ENCODE data around the gene TEX36. TPM values are rescaled to one million over a fixed set of nuclear protein-coding genes. Genes with fewer than 3 reads are reported as not detected.

The TEX36 gene
- polyA plus RNA-seq, 1 of the 3 experiments (the other 2 are of a cell fraction): not detected

- Histone ChIP-seq H3K4me1 (ENCODE audit: control insufficient read depth in 1 of 2, insufficient read depth in 2 of 2, low read depth in 1 of 2, low read length in 1 of 2) (peaks cover 5 to 7% of the 10 kb centered on the region in 2 experiments; a peak in 2 of 4 replicates), H3K4me2 (no peak overlapping the region), H3K9me2 (no peaks in the 10 kb centered on the region), H3K27ac (ENCODE audit: low read depth in 2 of 2, low read length in 1 of 2) (no peak overlapping the region), H3K27me3 (ENCODE audit: insufficient read depth) (no peaks in the 10 kb centered on the region), H4K20me1 (ENCODE audit: insufficient read depth) (no peaks in the 10 kb centered on the region), H3K4me3 (ENCODE audit: low read depth in 2 of 2, low read length in 1 of 2) (no peak overlapping the region), H3F3A (replicated peaks; ENCODE audit: insufficient read depth) (no peaks in the 10 kb centered on the region), H3K79me2 (ENCODE audit: insufficient read depth) (no peaks in the 10 kb centered on the region), H2AFZ (ENCODE audit: low read depth) (no peak overlapping the region), H3K9me3 (no peaks in the 10 kb centered on the region), H3K36me3 (replicated peaks in 1 of 2; ENCODE audit: control insufficient read depth in 1 of 2, insufficient read depth in 2 of 2, low read length in 1 of 2) (no peaks in the 10 kb centered on the region), H3K9ac (no peak overlapping the region)
- POLR2A ChIA-PET: no interaction called here
- TF ChIP-seq GABPA (IDR thresholded peaks at IDR 0.05; ENCODE audit: low read depth): no peak
- no peak for TF ChIP-seq MEF2A (IDR thresholded peaks at IDR 0.05; ENCODE audit: borderline replicate concordance, low read depth)
- TF ChIP-seq SIN3A (IDR thresholded peaks at IDR 0.05; ENCODE audit: borderline replicate concordance, low read depth, low read length): no peak
- no peak for TF ChIP-seq IRF3 (IDR thresholded peaks at IDR 0.05; ENCODE audit: low read depth, low read length)
- no peak for TF ChIP-seq MAX (IDR thresholded peaks at IDR 0.05; ENCODE audit: low read depth)
- no peak for TF ChIP-seq FOXM1 (IDR thresholded peaks at IDR 0.05; ENCODE audit: low read depth)
- TF ChIP-seq PBX3 (IDR thresholded peaks at IDR 0.05): no peak
- TF ChIP-seq ZBTB33 (IDR thresholded peaks at IDR 0.05; ENCODE audit: borderline replicate concordance, low read depth): no peak
- no peak for TF ChIP-seq GATA2 (CRISPR knock-in tag; IDR thresholded peaks at IDR 0.05)
- TF ChIP-seq MXI1 (IDR thresholded peaks at IDR 0.05; ENCODE audit: low read depth, low read length): no peak
- TF ChIP-seq RFX5 (IDR thresholded peaks at IDR 0.05; ENCODE audit: low read length): no peak
- no peak for TF ChIP-seq JUND (IDR thresholded peaks at IDR 0.05)
- no peak for TF ChIP-seq SMC3 (IDR thresholded peaks at IDR 0.05; ENCODE audit: low read depth, low read length)
- no peak for TF ChIP-seq RCOR1 (IDR thresholded peaks at IDR 0.05; ENCODE audit: low read length)
- no peak for TF ChIP-seq TCF12 (IDR thresholded peaks at IDR 0.05)
- no peak for TF ChIP-seq USF1 (IDR thresholded peaks at IDR 0.05; ENCODE audit: borderline replicate concordance, low read depth)
- TF ChIP-seq EP300 (IDR thresholded peaks at IDR 0.05; ENCODE audit: borderline replicate concordance in 1 of 2, low read depth in 1 of 2, low read length in 1 of 2): no peak
- TF ChIP-seq FOXJ3 (CRISPR knock-in tag; IDR thresholded peaks at IDR 0.05): no peak
- TF ChIP-seq ELF1 (IDR thresholded peaks at IDR 0.05): no peak
- no peak for TF ChIP-seq TAF1 (IDR thresholded peaks at IDR 0.05; ENCODE audit: borderline replicate concordance, low read depth, low read length)
- DNase-seq: no peak
- 96% methylated on average over 2 of the region's 2 CpGs for WGBS (ENCODE audit: low lambda C conversion rate)
- CTCF ChIA-PET: no interaction called here
These were observed 10.5 kb upstream of the TEX36 start for GRCh38 chr10:125693524-125693847.
